ENCODE results near the gene HOXC4.

DNA sequence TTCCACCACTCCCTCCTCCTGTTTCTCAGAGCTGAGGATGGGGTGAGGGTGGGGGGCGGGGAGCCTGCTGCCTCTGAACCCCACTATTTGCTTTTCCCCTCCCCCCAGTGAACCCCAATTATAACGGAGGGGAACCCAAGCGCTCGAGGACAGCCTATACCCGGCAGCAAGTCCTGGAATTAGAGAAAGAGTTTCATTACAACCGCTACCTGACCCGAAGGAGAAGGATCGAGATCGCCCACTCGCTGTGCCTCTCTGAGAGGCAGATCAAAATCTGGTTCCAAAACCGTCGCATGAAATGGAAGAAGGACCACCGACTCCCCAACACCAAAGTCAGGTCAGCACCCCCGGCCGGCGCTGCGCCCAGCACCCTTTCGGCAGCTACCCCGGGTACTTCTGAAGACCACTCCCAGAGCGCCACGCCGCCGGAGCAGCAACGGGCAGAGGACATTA is 1.1 kb downstream of the HOXC4 start:
- TF ChIP-seq, protein P1, sequence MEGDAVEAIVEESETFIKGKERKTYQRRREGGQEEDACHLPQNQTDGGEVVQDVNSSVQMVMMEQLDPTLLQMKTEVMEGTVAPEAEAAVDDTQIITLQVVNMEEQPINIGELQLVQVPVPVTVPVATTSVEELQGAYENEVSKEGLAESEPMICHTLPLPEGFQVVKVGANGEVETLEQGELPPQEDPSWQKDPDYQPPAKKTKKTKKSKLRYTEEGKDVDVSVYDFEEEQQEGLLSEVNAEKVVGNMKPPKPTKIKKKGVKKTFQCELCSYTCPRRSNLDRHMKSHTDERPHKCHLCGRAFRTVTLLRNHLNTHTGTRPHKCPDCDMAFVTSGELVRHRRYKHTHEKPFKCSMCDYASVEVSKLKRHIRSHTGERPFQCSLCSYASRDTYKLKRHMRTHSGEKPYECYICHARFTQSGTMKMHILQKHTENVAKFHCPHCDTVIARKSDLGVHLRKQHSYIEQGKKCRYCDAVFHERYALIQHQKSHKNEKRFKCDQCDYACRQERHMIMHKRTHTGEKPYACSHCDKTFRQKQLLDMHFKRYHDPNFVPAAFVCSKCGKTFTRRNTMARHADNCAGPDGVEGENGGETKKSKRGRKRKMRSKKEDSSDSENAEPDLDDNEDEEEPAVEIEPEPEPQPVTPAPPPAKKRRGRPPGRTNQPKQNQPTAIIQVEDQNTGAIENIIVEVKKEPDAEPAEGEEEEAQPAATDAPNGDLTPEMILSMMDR (IDR thresholded peaks at IDR 0.05 in 8 of 11, conservative IDR thresholded peaks at IDR 0.05 in 3 of 11), result no peak
- no peak for TF ChIP-seq POLR2AphosphoS5 (IDR thresholded peaks at IDR 0.05)

Measured in spleen (tissue), 7 donors.